HepG2 (cell line): ENCODE measurements around the gene TMEM219. TPM values are rescaled to one million over a fixed set of nuclear protein-coding genes. Genes with fewer than 3 reads are reported as not detected.

ENCODE experiments used
- ATF2 ChIP-seq: sonication (generic); formaldehyde crosslinking; IDR thresholded peaks from 2 replicates; pipeline ENCODE4 v1.4.0; 2020; ENCODE audit warnings: missing genetic modification reagents
- MTERF4 ChIP-seq: sonication (generic); formaldehyde crosslinking; IDR thresholded peaks from 2 replicates; pipeline ENCODE4 v1.8.0; 2023; ENCODE audit warnings: mild to moderate bottlenecking, missing genetic modification reagents
- MTF1 ChIP-seq: sonication (generic); formaldehyde crosslinking; IDR thresholded peaks from 2 replicates; pipeline ENCODE4 v1.5.0; 2020; ENCODE audit warnings: missing genetic modification reagents
- PAXIP1 ChIP-seq: sonication (generic); formaldehyde crosslinking; conservative IDR thresholded peaks from 2 replicates; pipeline ENCODE4 v1.4.0; 2020; ENCODE audit warnings: mild to moderate bottlenecking, missing genetic modification reagents, moderate library complexity
- ZBTB40 ChIP-seq, 2 experiments: fragments of 450-650 bp in 1 of 2; sonication (generic) in 1 of 2; formaldehyde crosslinking in 1 of 2; IDR thresholded peaks; 2 replicates each; pipeline versions ENCODE4 v1.6.1 to v1.8.0; 2016 to 2022; ENCODE audit warnings: antibody characterized with exemption in 1 of 2, mild to moderate bottlenecking in 1 of 2, missing genetic modification reagents in 1 of 2
- ZNF629 ChIP-seq: sonication (generic); formaldehyde crosslinking; conservative IDR thresholded peaks from 2 replicates; pipeline ENCODE4 v1.5.0; 2020; ENCODE audit warnings: missing genetic modification reagents
- ZNF639 ChIP-seq: conservative IDR thresholded peaks from 2 replicates; pipeline ENCODE4 v1.6.1; 2018; ENCODE audit warnings: missing genetic modification reagents
- polyA plus RNA-seq, 8 experiments: library from polyadenylated mRNA; depleted of rRNA in 3 of 8; stranded (reverse) in 7 of 8; unstranded in 1 of 8; fragments of >200 nt; fragmentation: Illumina TruSeq in 4 of 8; extraction: Trizol in 4 of 8; gene quantifications; 2 replicates each; pipeline versions ENCODE4 v1.2.1 to v1.2.3, GENCODE V29; 2011 to 2016; ENCODE audit warnings: low read depth in 4 of 8, missing spikeins in 1 of 8, mixed read lengths in 1 of 8; ENCODE audit not compliant: insufficient read depth in 1 of 8
- total RNA-seq, 5 experiments: library from RNA; depleted of rRNA; stranded (reverse); fragments of >200 nt; fragmentation: Illumina TruSeq; extraction: Trizol; gene quantifications; 2 replicates each; pipeline ENCODE4 v1.2.3, GENCODE V29; 2016; ENCODE audit warnings: low read depth in 1 of 5

TMEM219 gene
- total and polyA plus RNA-seq, 2 of the 13 experiments (the other 11 are each of a cell fraction or from before 2014, with no cell fraction given) = 105 to 115 TPM

GRCh38 chr16:29962344-29962994, 590 bp downstream of the TMEM219 start (continued):
- TF ChIP-seq PAXIP1 (CRISPR knock-in tag) = peak; percentile 12; the same call in 1 of the 2 replicates
- TF ChIP-seq MTERF4 (CRISPR knock-in tag) = 0 out of 2 replicates have a peak, but pooled peaks have one; percentile 16
- TF ChIP-seq ZBTB40 (IDR thresholded peaks at IDR 0.05) = no peak
- TF ChIP-seq ZBTB40 (CRISPR knock-in tag; IDR thresholded peaks at IDR 0.05) = peak; percentile 6; the same call in 1 of the 2 replicates
- TF ChIP-seq ATF2 = peak; percentile 35; the same call in 1 of the 2 replicates
- no peak for TF ChIP-seq ZNF639
- peak; percentile 80 for TF ChIP-seq ZNF629
- no peak for TF ChIP-seq MTF1 (CRISPR knock-in tag)
